ENCODE measurements around the gene PSTPIP2. TPM values are rescaled to one million over a fixed set of nuclear protein-coding genes. Genes with fewer than 3 reads are reported as not detected.
A peak's percentile ranks its signal among the peaks of the same experiment; 100 is the strongest.

Gene PSTPIP2
- total RNA-seq, 1 experiment from 2014 or later: 1.9 TPM

GRCh38 chr18:45978084-45978483 is 94.0 kb downstream of the PSTPIP2 start:
- peak; percentile 17 for DNase-seq (ENCODE audit: low spot score)
- H3K36me3 Mint-ChIP-seq: no peaks in the 10 kb centered on the region
- H3K27me3 Mint-ChIP-seq (ENCODE audit: low read depth): no peaks in the 10 kb centered on the region; the same call in 1 of the 2 replicates
- no peaks in the 10 kb centered on the region for H3K9me3 Mint-ChIP-seq
- H3K4me1 Mint-ChIP-seq: peaks cover 16% of the 10 kb centered on the region
- CTCF ChIA-PET: interaction anchor here (1.2 to 2.0 kb wide), 3 partner anchors 68 to 98 kb away, joined by 3 to 9 read pairs (median 5); no protein-coding TSS in a partner anchor
- no peak overlapping the region for H3K27ac Mint-ChIP-seq
- peak; percentile 89 for ATAC-seq
- TF ChIP-seq ZNF263 (CRISPR knock-in tag; IDR thresholded peaks at IDR 0.05; ENCODE audit: low read depth): no peak
- no peak for TF ChIP-seq ZMAT4 (CRISPR knock-in tag; IDR thresholded peaks at IDR 0.05)
- TF ChIP-seq ATF3 (CRISPR knock-in tag; conservative IDR thresholded peaks at IDR 0.05): peak; percentile 47; the same call in 1 of the 2 replicates
- TF ChIP-seq ZNF532 (CRISPR knock-in tag; IDR thresholded peaks at IDR 0.05; ENCODE audit: borderline replicate concordance): peak; percentile 71; the same call in 1 of the 2 replicates
- TF ChIP-seq ATF2 (CRISPR knock-in tag; IDR thresholded peaks at IDR 0.05; ENCODE audit: borderline replicate concordance, low read depth): no peak
- TF ChIP-seq ZNF512 (CRISPR knock-in tag; IDR thresholded peaks at IDR 0.05; ENCODE audit: borderline replicate concordance): no peak
- TF ChIP-seq ESRRA (CRISPR knock-in tag; IDR thresholded peaks at IDR 0.05; ENCODE audit: borderline replicate concordance): no peak
- TF ChIP-seq SOX15 (CRISPR knock-in tag; IDR thresholded peaks at IDR 0.05): no peak
- POLR2A ChIA-PET: no interaction called here
- no peak overlapping the region for H3K4me3 Mint-ChIP-seq

- ATAC-seq: no peak
- POLR2A ChIA-PET: no interaction called here
- no peaks in the 10 kb centered on the region for H3K36me3 Mint-ChIP-seq
- H3K4me1 Mint-ChIP-seq: peaks cover 16% of the 10 kb centered on the region
- H3K27ac Mint-ChIP-seq: no peak overlapping the region
- no peaks in the 10 kb centered on the region for H3K27me3 Mint-ChIP-seq (ENCODE audit: low read depth)
- CTCF ChIA-PET: interaction anchor here (2.0 to 3.6 kb wide), 2 partner anchors 96 to 97 kb away, joined by 9 to 34 read pairs; no protein-coding TSS in a partner anchor
- H3K4me3 Mint-ChIP-seq: no peak overlapping the region
- H3K9me3 Mint-ChIP-seq: no peaks in the 10 kb centered on the region
- no peak for DNase-seq (ENCODE audit: low spot score)
- no peak for TF ChIP-seq JUN (CRISPR knock-in tag; IDR thresholded peaks at IDR 0.05)
- no peak for TF ChIP-seq ZBTB21 (CRISPR knock-in tag; IDR thresholded peaks at IDR 0.05; ENCODE audit: borderline replicate concordance)
- no peak for TF ChIP-seq NFATC4 (CRISPR knock-in tag; IDR thresholded peaks at IDR 0.05)
- TF ChIP-seq ZNF232 (CRISPR knock-in tag; IDR thresholded peaks at IDR 0.05): no peak
- TF ChIP-seq ZMAT4 (CRISPR knock-in tag; IDR thresholded peaks at IDR 0.05): no peak
- no peak for TF ChIP-seq ZNF512 (CRISPR knock-in tag; IDR thresholded peaks at IDR 0.05; ENCODE audit: borderline replicate concordance)
- no peak for TF ChIP-seq KAT7 (CRISPR knock-in tag; IDR thresholded peaks at IDR 0.05; ENCODE audit: borderline replicate concordance)
- TF ChIP-seq FOXP4 (CRISPR knock-in tag; IDR thresholded peaks at IDR 0.05): no peak
- no peak for TF ChIP-seq ZNF532 (CRISPR knock-in tag; IDR thresholded peaks at IDR 0.05; ENCODE audit: borderline replicate concordance)
- TF ChIP-seq ATF3 (CRISPR knock-in tag; conservative IDR thresholded peaks at IDR 0.05): no peak
Observed at GRCh38 chr18:45976974-45977373, 95.1 kb downstream of the PSTPIP2 start.
